GM10847 (cell line): ENCODE results near the gene PRADC1.
A peak's percentile ranks its signal among the peaks of the same experiment; 100 is the strongest.

ENCODE experiments used
- POLR2A ChIP-seq: IDR thresholded peaks from 2 replicates; pipeline ENCODE4 v1.6.1; 2011; ENCODE audit not compliant: insufficient read length; ENCODE audit errors: extremely low read depth

PRADC1 gene

DNA sequence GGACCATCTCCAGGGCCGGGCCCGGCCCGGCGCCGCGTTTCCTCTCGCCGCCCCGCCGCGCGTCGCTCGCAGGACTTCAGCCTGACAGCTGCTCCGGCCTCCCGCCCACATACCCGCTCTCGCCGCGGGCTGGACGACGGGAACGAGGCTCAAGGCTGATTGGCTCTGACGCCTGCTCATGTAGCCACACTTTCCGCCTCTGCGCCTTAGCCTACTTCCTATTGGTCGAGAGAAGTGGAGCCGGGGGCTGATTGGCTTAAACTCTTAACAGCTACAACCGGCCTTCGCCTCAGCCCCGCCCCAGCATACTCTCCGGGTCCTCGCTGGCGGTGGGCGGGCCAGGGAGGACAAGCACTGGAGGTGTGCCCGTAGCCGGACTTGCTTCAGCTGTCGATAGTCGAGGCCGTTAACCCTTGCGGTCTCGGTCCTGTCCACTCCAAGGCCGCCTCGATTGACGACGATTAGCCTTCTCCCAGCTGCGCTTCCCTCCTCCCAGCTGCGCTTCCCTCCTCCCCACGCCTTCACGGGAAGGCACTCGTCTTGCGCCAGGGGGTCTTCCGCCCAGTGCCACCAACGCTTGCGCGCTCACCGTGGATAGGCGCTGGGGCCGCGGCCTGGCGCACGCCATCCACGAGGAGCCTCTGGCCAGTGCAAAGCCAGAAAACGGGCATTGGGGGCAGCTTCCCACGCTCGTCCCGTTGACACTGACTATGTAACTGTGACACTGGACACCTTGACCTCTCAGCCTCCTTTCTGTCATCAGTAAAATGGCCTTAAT is at the start of gene PRADC1:
TSS of gene PRADC1 (minus strand) at position 86 of the 778 bp plus-strand sequence. CDS start at position 7, 79 bp downstream.
- peak; percentile 49 for TF ChIP-seq POLR2A

DNA sequence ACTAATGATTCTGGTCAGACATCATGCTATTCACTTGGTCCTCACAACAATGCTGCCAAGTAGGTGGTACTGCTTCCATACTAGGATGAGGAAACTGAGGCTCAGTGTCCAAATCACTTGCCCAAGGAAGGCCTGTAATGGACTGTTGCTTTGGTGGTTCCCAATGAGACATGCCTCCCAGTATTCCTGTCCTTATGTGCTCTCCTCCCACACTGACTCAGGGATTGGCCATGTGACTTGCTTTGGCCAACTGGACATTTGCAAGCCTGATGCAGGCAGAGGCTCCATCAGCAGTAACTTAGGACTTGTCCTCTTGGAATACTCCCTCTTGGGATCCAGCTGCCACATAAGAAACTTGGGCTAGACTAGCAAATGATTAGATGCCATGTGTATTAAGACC is 48.2 kb upstream of the PRADC1 start:
- no peak for TF ChIP-seq POLR2A

DNA sequence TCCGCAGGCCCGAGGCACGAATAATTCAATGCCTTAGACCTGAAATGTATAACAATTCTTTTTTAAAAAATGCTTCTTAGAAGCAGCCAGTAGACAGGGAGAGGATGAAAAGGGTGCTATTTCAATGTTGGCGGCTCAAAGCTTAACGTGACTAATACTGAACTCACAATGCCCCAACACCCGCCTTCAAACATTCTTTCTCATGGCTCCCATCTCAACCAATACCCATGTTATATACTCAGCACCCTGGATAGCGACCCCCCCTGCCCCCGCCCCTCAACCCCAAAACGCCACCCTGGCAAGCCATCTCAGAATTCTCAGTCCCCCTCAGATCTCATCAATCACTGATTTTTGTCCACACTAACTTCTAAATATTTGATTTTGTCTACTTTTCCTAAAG is 46.8 kb upstream of the PRADC1 start:
- no peak for TF ChIP-seq POLR2A

DNA sequence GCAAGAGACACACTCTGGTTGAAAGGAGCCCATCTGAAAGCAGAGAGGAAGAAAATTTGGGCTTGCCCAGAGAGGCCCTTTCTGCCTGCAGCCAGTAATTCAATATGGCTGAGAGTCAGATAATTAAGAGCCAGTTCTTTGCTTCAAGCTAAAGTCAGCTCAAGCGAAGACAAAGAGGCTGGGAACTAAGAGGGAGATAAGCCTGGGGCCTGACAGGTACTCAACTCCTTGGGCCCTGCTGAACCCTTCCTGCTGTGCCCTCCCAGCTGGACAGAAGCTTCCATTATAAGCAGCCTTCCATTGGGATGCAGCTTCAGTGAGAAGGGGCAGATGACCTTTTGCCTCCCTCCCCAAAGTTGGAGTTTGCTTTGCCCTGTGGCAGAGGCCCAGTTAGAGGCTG is 39.2 kb upstream of the PRADC1 start:
- TF ChIP-seq POLR2A: no peak

DNA sequence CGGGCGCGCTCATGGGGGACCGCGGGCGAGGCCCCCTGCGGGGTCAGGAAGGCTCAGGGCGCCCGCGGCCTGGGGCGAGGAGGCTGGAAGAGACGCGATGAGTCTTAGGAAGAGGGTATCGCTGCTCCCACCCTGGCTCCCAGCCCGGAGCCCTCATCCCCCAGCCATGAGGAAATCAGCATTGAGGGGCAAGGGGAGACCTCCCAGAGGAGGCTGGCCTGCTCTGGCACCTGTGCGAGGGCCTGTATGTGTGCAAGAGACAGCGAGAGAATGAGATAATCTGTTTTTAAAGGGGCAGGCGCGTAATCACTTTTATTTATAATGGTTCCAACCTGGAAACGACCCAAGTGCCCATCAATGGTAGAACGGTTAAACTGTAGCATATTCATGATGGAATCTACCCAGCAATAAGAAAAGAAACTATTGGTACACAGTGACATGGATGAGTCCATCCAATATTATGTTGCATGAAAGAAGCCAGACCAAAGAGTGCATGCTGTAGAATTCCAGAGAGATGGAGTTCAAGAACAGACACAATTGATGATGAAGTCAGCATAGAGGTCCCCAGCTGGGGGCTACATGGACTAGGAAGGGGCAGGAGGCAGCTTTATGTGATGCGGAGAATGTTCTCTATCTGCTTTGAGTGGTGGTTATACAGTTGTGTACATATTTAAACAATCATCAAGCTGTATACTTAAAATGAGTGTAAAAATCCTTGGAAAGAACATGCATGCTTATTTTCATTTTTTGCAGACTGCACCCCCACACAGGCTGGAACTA is 36.8 kb upstream of the PRADC1 start:
- TF ChIP-seq POLR2A: no peak

DNA sequence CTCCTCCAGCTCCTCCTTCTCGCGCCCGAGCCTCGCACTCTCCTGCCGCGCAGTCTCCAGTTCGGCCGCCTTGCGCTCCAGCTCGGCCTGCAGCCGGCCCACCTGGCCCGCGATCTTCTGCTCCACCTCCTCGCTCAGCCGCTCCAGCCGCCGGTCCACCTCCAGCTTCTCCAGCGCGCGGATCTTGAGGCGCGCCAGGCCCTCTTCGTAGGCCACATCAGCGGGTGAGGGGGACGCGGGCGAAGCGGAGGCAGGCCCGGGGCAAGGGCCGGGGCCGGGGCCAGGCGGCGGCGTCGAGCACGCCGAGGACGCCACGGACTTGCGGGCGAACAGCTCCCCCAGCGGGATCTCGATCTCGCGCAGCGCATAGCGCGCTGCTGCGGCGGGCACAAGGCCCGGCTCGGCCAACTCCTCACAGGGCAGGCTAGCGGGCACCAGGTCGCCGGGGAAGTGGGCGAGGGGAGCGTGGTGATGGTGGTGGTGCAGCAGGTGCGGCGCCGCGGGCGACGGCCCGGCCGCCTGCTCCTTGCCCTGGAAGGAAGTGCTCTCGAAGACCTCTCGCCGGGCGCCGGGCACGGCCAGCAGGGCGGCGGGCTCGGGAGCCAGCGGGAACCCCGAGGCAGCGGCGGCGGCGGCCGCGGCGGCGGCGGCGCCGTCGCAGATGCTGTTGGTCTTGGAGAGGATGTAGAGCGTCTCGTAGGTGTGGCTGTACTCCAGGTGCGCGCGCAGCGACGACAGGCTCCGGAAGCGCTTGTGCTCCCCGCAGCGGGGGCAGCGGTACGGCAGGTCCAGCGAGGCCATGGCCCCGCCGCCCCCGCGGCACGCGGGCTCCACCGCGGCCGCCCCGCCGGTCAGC is 36.0 kb upstream of the PRADC1 start:
- no peak for TF ChIP-seq POLR2A

DNA sequence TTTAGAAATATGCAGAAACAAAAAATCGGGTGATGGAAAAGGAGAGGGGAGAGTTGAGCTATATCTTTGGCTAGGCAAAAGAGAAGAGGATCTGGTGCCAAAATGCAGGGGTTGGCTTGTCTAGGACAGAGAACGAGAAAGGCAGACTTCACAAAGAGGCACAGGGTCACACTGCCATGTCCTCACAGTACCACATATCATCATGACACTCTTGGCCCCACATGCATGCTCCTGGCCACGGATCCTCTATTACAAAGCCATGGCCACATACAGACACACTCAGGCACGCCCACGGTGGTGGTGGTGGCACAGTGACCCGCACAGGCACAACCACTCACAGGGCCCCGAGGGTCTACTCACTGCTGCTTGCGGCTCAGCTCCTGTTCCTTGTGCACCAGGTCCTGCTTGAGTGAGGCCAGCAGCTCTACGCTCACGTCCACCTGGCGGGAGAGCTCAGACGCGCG is 35.4 kb upstream of the PRADC1 start:
- no peak for TF ChIP-seq POLR2A

DNA sequence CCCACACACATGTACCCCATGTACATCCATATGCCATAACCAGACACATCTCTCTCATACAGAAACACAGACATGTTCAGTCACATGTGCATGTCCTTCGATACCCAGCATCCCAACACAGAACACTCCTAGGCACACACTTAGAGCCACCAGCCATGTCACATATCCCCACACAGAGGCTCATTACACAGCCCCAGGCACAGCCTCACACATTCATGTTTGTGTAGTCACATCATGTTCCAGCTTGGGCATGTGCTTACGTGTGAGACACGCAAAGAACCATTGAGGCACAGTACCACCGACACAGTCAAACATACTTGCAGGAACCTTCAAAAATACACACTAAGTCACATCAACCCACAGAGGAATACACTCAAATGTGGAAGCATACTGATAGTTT is 34.0 kb upstream of the PRADC1 start:
- no peak for TF ChIP-seq POLR2A

DNA sequence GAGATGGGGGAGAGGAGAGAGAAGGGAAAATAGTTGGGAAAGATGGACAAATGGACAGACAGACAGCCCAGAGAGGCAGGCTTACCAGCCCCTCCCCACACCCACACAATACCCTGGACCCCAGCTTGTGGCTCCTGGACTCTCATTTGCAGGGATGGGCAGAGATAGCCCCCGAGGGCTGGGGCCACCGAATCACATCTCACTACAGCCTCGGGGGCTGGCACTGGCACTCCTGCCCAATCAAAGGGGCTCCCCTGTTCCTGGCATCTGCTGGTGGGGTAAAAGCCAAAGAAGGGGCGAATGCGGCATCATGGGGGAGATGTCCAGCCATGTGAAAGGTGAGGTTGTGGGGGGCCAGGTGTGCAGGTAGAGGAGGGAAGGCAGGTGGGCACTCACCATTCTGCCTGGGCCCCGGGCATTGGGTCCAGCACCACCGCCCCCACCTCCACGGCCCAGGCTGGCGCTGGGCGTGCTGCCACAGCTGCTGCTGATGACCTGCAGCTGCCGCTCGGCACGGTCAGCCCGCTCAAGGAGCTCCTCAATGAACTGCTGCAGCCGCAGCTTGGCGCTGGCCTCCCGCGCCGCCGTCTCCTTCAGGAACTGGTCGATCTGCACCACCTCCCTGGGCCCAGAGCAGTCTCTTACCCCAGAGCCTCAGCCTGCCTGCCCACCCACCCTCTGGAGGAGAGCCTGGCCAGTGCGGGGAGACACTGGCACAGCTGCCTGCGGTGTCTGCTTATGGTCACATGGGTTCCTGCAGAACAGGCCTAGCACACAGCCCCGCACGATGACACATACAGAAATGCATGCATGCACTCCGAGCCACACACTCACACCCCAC is 33.2 kb upstream of the PRADC1 start:
- no peak for TF ChIP-seq POLR2A

DNA sequence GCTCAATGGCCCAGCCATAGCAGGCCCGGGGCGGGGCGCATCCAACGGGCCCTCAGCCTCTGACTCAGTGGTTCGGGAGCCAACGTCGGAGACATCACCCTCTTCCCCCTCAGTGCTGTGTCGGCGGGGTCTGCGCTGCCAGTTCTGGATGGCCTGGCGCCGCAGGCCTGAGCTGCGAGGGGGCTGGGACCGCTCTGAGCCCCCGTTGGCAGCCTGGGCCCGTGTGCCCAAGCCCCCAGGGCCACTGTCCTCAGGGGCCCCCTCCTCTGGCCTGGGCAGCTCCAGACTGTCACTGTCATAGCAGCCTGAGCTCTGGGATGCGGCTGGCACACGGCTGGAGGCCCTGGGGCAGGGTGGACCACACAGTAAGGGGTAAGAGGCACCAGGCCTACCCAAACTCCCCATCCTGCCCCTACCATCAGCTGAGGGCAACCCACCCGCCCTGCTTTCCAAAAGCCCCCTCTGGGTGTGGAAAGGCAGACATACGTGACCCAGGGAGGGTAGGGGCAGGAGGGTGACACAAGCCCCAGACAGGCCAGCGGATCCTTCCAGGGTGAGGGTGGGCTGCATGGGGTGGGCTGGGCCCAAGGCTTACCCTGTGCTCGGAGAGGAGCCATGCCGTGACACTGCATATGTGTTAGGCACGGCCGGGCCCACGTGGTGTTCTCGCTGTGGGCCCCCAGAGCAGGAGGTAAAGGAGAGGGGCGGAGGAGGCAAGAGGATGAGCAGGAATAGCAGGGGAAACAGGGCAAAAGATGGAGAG is 32.4 kb upstream of the PRADC1 start:
- TF ChIP-seq POLR2A: no peak

DNA sequence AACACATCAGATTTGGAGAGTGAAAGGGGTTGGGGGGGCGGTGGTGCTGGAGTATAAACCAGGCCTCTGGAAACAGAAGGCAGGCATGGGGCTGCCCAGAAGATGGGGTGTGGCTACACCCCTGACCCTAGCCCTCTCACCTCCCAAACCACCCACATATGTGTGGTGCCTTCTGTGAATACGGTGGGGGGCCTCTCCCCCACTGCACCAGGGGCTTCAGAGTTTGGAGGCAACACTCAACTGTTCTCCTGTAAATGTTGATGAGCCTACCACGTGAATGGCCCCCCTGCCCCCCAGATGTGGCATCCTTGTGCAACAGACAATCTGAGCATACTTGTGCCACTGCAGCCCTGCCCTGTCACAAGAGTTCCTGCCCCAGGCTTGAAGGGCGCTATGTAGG is 31.7 kb upstream of the PRADC1 start:
- TF ChIP-seq POLR2A: no peak

DNA sequence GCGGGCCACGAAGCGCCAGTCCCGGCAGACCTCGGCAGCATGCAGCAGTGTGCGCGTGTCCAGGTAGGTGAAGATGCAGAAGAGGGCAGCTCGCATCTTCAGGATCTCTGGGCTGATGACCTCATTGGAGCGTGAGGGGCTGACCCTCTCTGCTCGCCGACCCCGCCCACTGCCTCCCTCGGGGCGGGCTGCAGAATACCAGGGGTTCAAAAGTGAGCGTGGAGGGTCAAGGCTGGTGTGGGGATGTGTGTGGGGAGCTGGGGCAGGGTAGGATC is 31.2 kb upstream of the PRADC1 start:
- no peak for TF ChIP-seq POLR2A

DNA sequence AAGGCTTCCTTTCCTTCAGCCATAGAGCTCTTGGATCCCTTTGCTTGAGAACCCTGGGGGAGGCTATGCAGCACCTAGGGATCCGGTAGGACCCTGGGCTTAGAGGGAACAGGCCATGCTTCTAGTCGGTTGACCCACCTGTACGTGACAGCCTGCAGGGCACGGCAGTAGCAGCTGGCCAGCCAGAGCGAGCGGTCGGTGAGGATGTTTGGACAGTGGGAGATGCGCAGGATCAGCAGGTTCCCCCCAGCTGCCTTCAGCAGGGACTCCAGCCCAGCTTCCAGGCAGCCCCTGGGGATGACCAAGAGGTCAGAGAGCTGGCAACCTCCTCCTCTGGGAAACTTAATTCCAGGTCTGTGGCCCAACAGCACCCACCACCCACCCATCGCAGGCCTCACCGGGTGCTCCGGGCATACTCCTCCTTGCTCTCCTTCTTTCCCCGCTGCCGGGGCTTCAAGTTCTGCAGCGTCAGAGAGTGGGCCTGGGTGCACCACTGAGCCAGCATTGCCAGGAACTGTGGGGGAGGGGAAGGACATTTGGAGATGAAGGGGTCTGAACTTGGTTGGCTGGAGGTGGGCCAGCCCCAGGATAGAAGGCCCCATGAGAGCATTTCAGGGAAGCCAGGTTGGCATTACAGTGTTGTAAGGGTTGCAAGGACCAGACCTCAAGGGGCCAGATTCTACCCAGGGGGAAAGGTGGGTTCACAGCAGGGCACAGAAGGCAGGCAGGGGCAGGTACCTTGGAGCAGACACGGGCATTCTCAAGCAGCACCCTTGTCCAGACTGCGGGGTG is 30.7 kb upstream of the PRADC1 start:
- no peak for TF ChIP-seq POLR2A
